NB4 (cell line): ENCODE data around the gene KSR2.

Source experiments
- DNase-seq: peaks from one replicate; pipeline ENCODE4 v3.0.0; 2010; ENCODE audit warnings: low read depth
- H3K4me3 ChIP-seq: one replicate; pipeline ENCODE4 v1.5.1; 2011; ENCODE audit warnings: mild to moderate bottlenecking, low read depth, low read length, moderate library complexity
- MYC ChIP-seq: IDR thresholded peaks from 2 replicates; pipeline ENCODE4 v1.6.1; 2011; ENCODE audit warnings: low read depth, low read length
- POLR2A ChIP-seq: IDR thresholded peaks from 2 replicates; pipeline ENCODE4 v1.6.1; 2011; ENCODE audit warnings: mild to moderate bottlenecking; ENCODE audit not compliant: insufficient read length; ENCODE audit errors: extremely low read depth
- TF ChIP-seq, protein P1 (sequence below): IDR thresholded peaks from 2 replicates; pipeline ENCODE4 v1.6.1; 2011; ENCODE audit warnings: low read depth, low read length
- TF ChIP-seq, protein P2 (sequence below): IDR thresholded peaks from one replicate; pipeline ENCODE4 v1.5.1; 2012; ENCODE audit warnings: low read depth, low read length

Gene KSR2

DNA sequence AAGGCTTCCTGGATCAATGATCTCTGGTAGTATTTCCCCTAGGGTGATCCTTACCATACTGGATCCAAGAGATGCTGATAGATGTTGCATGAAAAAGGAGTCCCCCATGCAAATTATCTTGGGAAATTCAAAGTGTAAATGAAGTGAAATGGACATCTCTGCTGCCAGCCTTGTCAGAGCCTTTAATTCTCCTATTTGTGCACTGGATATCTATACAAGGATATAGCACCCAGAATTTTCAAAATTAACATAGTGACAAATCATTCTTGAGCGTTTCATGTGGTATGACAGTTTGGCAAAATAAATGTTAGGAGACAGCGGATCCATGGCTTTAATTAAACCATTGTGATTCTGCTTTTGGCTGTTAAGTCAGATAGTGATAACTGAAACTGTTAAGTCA is 260.9 kb downstream of the KSR2 start:
- H3K4me3 ChIP-seq: no peak overlapping the region
- no peak for DNase-seq
- TF ChIP-seq MYC (no peak), POLR2A (no peak)
- TF ChIP-seq, protein P1, sequence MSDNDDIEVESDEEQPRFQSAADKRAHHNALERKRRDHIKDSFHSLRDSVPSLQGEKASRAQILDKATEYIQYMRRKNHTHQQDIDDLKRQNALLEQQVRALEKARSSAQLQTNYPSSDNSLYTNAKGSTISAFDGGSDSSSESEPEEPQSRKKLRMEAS: no peak
- TF ChIP-seq, protein P2, sequence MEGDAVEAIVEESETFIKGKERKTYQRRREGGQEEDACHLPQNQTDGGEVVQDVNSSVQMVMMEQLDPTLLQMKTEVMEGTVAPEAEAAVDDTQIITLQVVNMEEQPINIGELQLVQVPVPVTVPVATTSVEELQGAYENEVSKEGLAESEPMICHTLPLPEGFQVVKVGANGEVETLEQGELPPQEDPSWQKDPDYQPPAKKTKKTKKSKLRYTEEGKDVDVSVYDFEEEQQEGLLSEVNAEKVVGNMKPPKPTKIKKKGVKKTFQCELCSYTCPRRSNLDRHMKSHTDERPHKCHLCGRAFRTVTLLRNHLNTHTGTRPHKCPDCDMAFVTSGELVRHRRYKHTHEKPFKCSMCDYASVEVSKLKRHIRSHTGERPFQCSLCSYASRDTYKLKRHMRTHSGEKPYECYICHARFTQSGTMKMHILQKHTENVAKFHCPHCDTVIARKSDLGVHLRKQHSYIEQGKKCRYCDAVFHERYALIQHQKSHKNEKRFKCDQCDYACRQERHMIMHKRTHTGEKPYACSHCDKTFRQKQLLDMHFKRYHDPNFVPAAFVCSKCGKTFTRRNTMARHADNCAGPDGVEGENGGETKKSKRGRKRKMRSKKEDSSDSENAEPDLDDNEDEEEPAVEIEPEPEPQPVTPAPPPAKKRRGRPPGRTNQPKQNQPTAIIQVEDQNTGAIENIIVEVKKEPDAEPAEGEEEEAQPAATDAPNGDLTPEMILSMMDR: no peak

- no peak for DNase-seq
- TF ChIP-seq MYC: no peak
- TF ChIP-seq, protein P2: no peak
- no peak for TF ChIP-seq POLR2A
- TF ChIP-seq, protein P1: no peak
- H3K4me3 ChIP-seq: no peak overlapping the region
Observed at GRCh38 chr12:117703584-117703983, 265.2 kb downstream of the KSR2 start.

- no peak overlapping the region for H3K4me3 ChIP-seq
- no peak for DNase-seq
- TF ChIP-seq, protein P2: no peak
- TF ChIP-seq MYC: no peak
- TF ChIP-seq POLR2A: no peak
- TF ChIP-seq, protein P1: no peak
Observed at GRCh38 chr12:117702741-117703140, 266.0 kb downstream of the KSR2 start.

DNA sequence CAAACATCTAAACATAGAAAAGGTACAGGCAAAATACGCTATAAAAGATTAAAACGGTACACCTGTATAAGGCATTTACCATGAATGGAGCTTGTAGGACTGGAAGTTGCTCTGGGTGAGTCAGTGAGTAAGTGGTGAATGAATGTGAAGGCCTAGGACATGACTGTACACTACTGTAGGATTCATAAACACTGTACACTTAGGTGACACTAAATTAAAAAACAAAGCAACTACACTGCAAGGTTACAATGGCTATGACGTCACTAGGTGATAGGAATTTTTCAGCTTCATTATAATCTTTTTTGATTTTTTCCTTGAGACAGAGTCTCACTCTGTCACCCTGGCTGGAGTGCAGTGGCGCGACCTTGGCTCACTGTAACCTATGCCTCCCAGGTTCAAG is 269.2 kb downstream of the KSR2 start:
- DNase-seq: no peak
- H3K4me3 ChIP-seq: no peak overlapping the region
- TF ChIP-seq POLR2A: no peak

DNA sequence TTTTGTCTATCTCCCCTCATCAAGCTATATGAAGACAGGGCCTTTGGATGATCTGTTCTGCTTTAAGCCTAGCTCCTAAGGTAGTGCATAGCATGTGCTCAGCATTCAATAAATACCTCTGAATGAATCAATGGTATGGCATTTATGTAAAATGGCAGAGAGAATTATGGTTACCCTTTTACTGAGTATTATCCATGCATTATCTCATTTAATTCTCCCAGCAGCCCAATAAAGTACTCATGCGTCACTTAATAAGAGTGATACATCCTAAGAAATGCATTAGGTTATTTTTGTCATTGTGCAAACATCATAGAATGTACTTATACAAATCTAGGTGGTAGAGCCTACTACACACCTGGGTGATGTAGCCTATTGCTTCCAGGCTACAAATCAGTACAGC is 269.7 kb downstream of the KSR2 start:
- H3K4me3 ChIP-seq: no peak overlapping the region
- DNase-seq: no peak
- TF ChIP-seq POLR2A: no peak
- TF ChIP-seq, protein P1: no peak
- TF ChIP-seq, protein P2: no peak
- TF ChIP-seq MYC: no peak

DNA sequence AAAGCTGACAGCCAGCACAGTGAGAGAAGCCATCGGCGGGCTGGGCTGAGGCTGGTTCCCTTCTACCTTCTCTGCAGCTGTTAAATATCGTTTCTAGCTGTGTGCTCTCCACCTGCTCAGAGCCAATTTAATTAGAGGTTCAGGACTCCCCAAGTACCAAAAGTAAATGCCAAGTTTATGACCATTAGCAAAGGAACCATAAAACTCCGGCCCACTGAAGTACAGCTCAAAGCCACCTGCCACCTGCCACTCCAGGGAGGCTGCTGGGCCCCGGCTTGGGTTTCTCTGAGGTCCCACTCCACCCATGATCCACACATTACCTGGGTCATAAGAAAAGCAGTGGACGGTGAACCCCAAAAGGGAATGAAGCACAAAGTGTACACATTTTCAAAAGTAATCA is 272.8 kb downstream of the KSR2 start:
- TF ChIP-seq, protein P1: no peak
- TF ChIP-seq, protein P2: no peak
- no peak for TF ChIP-seq MYC
- no peak for TF ChIP-seq POLR2A
- DNase-seq: no peak
- no peak overlapping the region for H3K4me3 ChIP-seq
